Neuronal stem cell (in vitro differentiated cells): ENCODE measurements around the gene GSTO2.

ENCODE experiments used
- DNase-seq: peaks from one replicate; pipeline ENCODE4 v3.0.0-alpha.2; 2013; ENCODE audit warnings: low spot score
- H2AFZ ChIP-seq: one replicate; pipeline ENCODE4 v1.6.1; 2013; ENCODE audit warnings: mild to moderate bottlenecking, low read length, inconsistent platforms
- H2AK5ac ChIP-seq: 2 replicates; pipeline ENCODE4 v1.6.1; 2013; ENCODE audit warnings: low read depth, mild to moderate bottlenecking, inconsistent platforms, low read length, moderate library complexity, mixed read lengths
- H2BK120ac ChIP-seq: 2 replicates; pipeline ENCODE4 v1.6.1; 2013; ENCODE audit warnings: low read depth, mild to moderate bottlenecking, inconsistent platforms, low read length, moderate library complexity, mixed read lengths
- H2BK12ac ChIP-seq: one replicate; pipeline ENCODE4 v1.6.1; 2013; ENCODE audit warnings: low read length, inconsistent platforms
- H2BK15ac ChIP-seq: 2 replicates; pipeline ENCODE4 v1.6.1; 2013; ENCODE audit warnings: mild to moderate bottlenecking, low read length, inconsistent platforms, mixed read lengths
- H2BK5ac ChIP-seq: one replicate; pipeline ENCODE4 v1.6.1; 2013; ENCODE audit warnings: inconsistent platforms, mild to moderate bottlenecking, low read length, moderate library complexity
- H3K14ac ChIP-seq: one replicate; pipeline ENCODE4 v1.6.1; 2013; ENCODE audit warnings: low read length, inconsistent platforms
- H3K18ac ChIP-seq: 2 replicates; pipeline ENCODE4 v1.6.1; 2013; ENCODE audit warnings: low read length, inconsistent platforms
- H3K23ac ChIP-seq: 2 replicates; pipeline ENCODE4 v1.6.1; 2013; ENCODE audit warnings: low read depth, mild to moderate bottlenecking, mixed read lengths, low read length, inconsistent platforms; ENCODE audit not compliant: poor library complexity
- H3K27ac ChIP-seq: replicated peaks from 3 replicates; pipeline ENCODE4 v1.5.1; 2013; ENCODE audit warnings: low read length, inconsistent platforms
- H3K27me3 ChIP-seq, 3 experiments: 2 replicates each; pipeline ENCODE4 v1.6.1; 2013; ENCODE audit warnings: low read length in 3 of 3, mild to moderate bottlenecking in 2 of 3, inconsistent platforms in 1 of 3, low read depth in 1 of 3, mixed read lengths in 1 of 3, moderate library complexity in 1 of 3; ENCODE audit not compliant: control insufficient read depth in 3 of 3, insufficient read depth in 3 of 3
- H3K36me3 ChIP-seq, 2 donors: replicated peaks in 1 of 2; 2 replicates each; pipeline ENCODE4 v1.6.1; 2013; ENCODE audit warnings: low read length in 2 of 2; ENCODE audit not compliant: control insufficient read depth in 2 of 2, insufficient read depth in 2 of 2
- H3K4ac ChIP-seq: 2 replicates; pipeline ENCODE4 v1.6.1; 2013; ENCODE audit warnings: inconsistent platforms, mild to moderate bottlenecking, low read length, moderate library complexity
- H3K4me1 ChIP-seq, 2 donors: 1 replicate in 1 of 2; 2 replicates in 1 of 2; pipeline ENCODE4 v1.6.1; 2013; ENCODE audit warnings: low read length in 2 of 2, low read depth in 1 of 2; ENCODE audit not compliant: control insufficient read depth in 2 of 2, insufficient read depth in 1 of 2
- H3K4me2 ChIP-seq: one replicate; pipeline ENCODE4 v1.6.1; 2013; ENCODE audit warnings: mild to moderate bottlenecking, low read length, inconsistent platforms; ENCODE audit not compliant: insufficient read depth, poor library complexity, severe bottlenecking
- H3K4me3 ChIP-seq, 2 donors: 2 replicates each; pipeline ENCODE4 v1.5.1; 2013; ENCODE audit warnings: low read length in 2 of 2, mild to moderate bottlenecking in 2 of 2, inconsistent platforms in 1 of 2, moderate library complexity in 1 of 2
- H3K79me1 ChIP-seq: one replicate; pipeline ENCODE4 v1.6.1; 2013; ENCODE audit warnings: low read depth, mild to moderate bottlenecking, inconsistent platforms, low read length, moderate library complexity
- H3K9ac ChIP-seq: one replicate; pipeline ENCODE4 v1.6.1; 2013; ENCODE audit warnings: mild to moderate bottlenecking, low read depth, low read length, inconsistent platforms; ENCODE audit not compliant: poor library complexity
- H3K9me3 ChIP-seq, 2 donors: replicated peaks in 1 of 2; 2 replicates each; pipeline versions ENCODE3 to v1.6.1; 2013; ENCODE audit warnings: low read length in 2 of 2, mild to moderate bottlenecking in 2 of 2, inconsistent platforms in 1 of 2, low read depth in 1 of 2, mixed read lengths in 1 of 2, moderate library complexity in 1 of 2; ENCODE audit not compliant: control insufficient read depth in 2 of 2, insufficient read depth in 1 of 2
- H4K8ac ChIP-seq: one replicate; pipeline ENCODE4 v1.6.1; 2013; ENCODE audit warnings: low read depth, mild to moderate bottlenecking, inconsistent platforms, low read length, moderate library complexity
- H4K91ac ChIP-seq: one replicate; pipeline ENCODE4 v1.6.1; 2013; ENCODE audit warnings: low read length, low read depth, mild to moderate bottlenecking, inconsistent platforms; ENCODE audit not compliant: poor library complexity
- WGBS, 2 donors: extraction: QIAGEN DNeasy Blood & Tissue Kit; methylation state at CpG; one replicate each; pipeline ENCODE4 v1.1.7; 2013; ENCODE audit warnings: missing lambda C conversion rate in 2 of 2, mixed read lengths in 1 of 2; ENCODE audit not compliant: insufficient read length in 2 of 2, insufficient replicate concordance in 1 of 2; ENCODE audit errors: extremely low coverage in 2 of 2; 5-methylcytosine and 5-hydroxymethylcytosine counted together

The GSTO2 gene

DNA sequence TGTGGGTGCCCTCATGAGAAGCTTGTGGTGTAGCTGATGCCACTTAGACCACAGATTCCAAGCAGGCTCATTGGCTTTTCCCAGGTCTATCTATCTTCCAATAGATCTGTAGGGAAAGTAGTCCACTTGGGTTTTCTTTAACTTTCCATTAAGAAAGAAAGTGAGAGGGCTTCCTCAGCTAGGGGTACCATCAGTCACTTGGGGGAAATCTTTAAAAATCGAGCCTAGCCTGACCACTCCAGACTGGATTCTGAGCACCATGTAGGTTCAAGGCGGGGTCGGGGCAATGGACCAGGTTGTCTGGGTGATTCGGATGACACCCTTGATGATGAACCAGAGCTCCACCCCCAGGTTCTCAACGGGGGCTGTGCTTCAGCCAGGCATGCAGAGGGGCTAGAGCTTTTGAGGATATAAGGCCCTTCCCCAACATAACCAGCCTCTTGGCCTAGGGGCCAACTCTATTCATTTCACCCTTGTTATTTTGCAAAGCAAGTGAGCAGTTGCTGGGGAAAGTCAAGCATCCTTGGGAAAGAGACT, 42.3 kb downstream of the GSTO2 start:
- Histone ChIP-seq H2BK120ac (no peak overlapping the region), H3K14ac (no peak overlapping the region), H4K8ac (no peak overlapping the region), H2BK12ac (no peak overlapping the region), H3K4me2 (no peak overlapping the region), H3K4ac (no peak overlapping the region), H3K36me3 (peaks cover 12 to 72% of the 10 kb centered on the region in 2 donors), H2BK5ac (no peak overlapping the region), H2AK5ac (no peak overlapping the region), H3K27ac (no peak overlapping the region), H3K79me1 (peaks cover 1% of the 10 kb centered on the region), H3K27me3 (no peaks in the 10 kb centered on the region), H3K4me3 (no peak overlapping the region), H3K23ac (no peak overlapping the region), H4K91ac (no peak overlapping the region), H3K4me1 (peaks cover 9% of the 10 kb centered on the region in 2 donors), H3K9ac (no peak overlapping the region), H3K18ac (no peak overlapping the region), H2BK15ac (no peak overlapping the region), H2AFZ (no peak overlapping the region), H3K9me3 (peaks cover 0 to 4% of the 10 kb centered on the region in 2 donors)
- DNase-seq = no peak
- WGBS, 2 donors = no CpG with 5 or more reads among the region's 5 CpGs

DNA sequence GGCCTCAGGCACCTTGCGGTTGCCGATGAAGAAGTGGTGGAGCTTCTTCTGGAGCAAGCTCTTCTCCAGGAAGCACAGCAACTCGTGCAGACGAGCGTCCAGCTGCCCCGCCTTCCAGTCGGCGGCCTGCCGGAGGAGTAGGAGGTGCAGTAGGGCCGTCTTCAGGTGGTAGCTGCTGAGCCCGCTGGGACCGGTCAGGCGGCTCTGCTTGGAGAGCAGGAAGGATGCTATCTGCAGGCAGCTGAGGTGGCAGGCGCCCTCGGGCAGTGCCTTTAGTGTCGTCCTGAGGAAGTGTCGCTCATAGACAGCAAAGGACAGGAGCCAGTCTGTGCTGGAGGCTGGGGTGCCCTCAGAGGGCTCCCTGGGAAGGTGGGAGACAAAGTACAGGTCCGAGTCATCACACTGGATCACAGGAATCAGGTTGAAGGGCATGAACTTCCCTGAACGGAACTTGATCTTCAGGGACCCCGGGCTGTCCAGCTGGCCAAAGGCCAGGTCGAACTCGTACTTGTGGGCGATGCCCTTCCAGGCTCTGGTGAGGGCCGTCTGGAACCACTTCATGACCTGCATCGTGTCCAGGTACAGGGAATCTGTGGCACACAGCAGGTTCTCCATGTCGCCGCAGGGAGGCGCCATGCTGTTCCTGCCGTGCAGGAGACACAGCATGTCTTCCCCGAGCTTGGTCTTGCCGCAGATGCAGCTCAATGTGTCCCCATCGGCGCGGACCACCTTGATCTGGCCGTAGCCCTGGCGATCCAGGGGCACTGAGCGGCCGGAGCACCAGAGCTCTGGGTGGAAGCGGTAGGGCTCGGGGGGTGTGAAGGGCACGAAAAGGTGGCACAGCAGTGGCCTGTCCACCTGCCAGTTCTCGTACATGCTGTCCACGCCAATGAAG, 45.9 kb downstream of the GSTO2 start:
- Histone ChIP-seq H4K8ac (no peak overlapping the region), H3K9ac (no peak overlapping the region), H3K9me3 (peaks cover 0 to 4% of the 10 kb centered on the region in 2 donors), H2BK12ac (no peak overlapping the region), H3K79me1 (peaks cover 1% of the 10 kb centered on the region), H3K18ac (no peak overlapping the region), H3K4ac (no peak overlapping the region), H2AK5ac (peak overlapping the region; percentile 26), H3K4me3 (no peak overlapping the region), H3K36me3 (peaks cover 12 to 82% of the 10 kb centered on the region in 2 donors), H3K4me1 (peaks cover 5 to 6% of the 10 kb centered on the region in 2 donors), H2AFZ (no peak overlapping the region), H3K14ac (no peak overlapping the region), H3K27me3 (no peaks in the 10 kb centered on the region), H2BK15ac (no peak overlapping the region), H2BK120ac (no peak overlapping the region), H2BK5ac (no peak overlapping the region), H3K27ac (no peak overlapping the region), H3K23ac (peak overlapping the region; percentile 53), H4K91ac (no peak overlapping the region), H3K4me2 (no peak overlapping the region)
- WGBS, 2 donors = no CpG with 5 or more reads among the region's 43 CpGs
- no peak for DNase-seq

DNA sequence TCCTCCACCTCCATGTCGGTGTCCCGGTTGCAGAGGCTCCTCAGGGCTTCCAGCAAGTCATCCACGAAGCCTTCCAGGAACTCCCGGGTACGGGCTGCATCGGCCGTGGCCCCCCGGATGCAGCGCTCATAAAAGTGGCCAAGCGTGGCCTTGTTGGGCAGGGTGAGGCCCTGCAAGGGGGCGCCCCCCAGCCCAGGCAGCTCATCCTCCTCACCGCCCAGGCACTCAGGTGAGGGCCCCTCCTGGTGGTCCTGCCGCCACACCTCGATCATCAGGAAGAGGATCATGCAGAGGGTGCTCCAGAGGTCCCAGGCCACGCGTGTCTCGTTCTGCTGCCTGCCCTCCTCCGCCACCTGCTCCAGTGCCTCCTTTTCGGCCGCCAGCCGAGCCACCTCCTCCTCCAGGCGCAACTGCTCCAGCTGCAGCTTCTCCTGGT, 46.5 kb downstream of the GSTO2 start:
- Histone ChIP-seq H3K27ac (no peak overlapping the region), H2AFZ (no peak overlapping the region), H3K4me2 (no peak overlapping the region), H3K27me3 (no peaks in the 10 kb centered on the region), H2BK12ac (no peak overlapping the region), H4K91ac (no peak overlapping the region), H3K18ac (no peak overlapping the region), H2BK5ac (peak overlapping the region; percentile 42), H4K8ac (no peak overlapping the region), H3K4me3 (peak overlapping the region in 1 of 2 donors; percentile 26), H3K79me1 (peaks cover 1% of the 10 kb centered on the region), H2BK120ac (no peak overlapping the region), H3K23ac (peak overlapping the region; percentile 53), H3K14ac (peak overlapping the region; percentile 41), H2AK5ac (peak overlapping the region; percentile 26), H3K4ac (no peak overlapping the region), H3K9me3 (peaks cover 0 to 4% of the 10 kb centered on the region in 2 donors), H3K36me3 (peaks cover 12 to 75% of the 10 kb centered on the region in 2 donors), H3K4me1 (peaks cover 5 to 6% of the 10 kb centered on the region in 2 donors), H3K9ac (no peak overlapping the region), H2BK15ac (no peak overlapping the region)
- WGBS, 2 donors = no CpG with 5 or more reads among the region's 22 CpGs
- no peak for DNase-seq
